ENCODE data around the gene SYNJ2. TPM values are rescaled to one million over a fixed set of nuclear protein-coding genes. Genes with fewer than 3 reads are reported as not detected.

The SYNJ2 gene
- total RNA-seq, 5 donors from 2014 or later (not counting 1 experiment from before 2014, with no cell fraction given), result 20.0 to 37.0 (median 22.3) TPM

- Mint-ChIP-seq H3K4me3 (no peak overlapping the region), H3K27me3 (no peaks in the 10 kb centered on the region), H3K4me1 (no peaks in the 10 kb centered on the region), H3K9me3 (no peaks in the 10 kb centered on the region), H3K27ac (no peak overlapping the region), H3K36me3 (peaks cover 52% of the 10 kb centered on the region)
- Histone ChIP-seq H3K4me1 (ENCODE audit: control insufficient read depth in 1 of 2, extremely low read depth in 1 of 2, insufficient read depth in 2 of 2, low read length in 2 of 2) (no peaks in the 10 kb centered on the region), H3K4me3 (ENCODE audit: control insufficient read depth in 1 of 2, extremely low read depth in 1 of 2, low read length in 1 of 2) (no peak overlapping the region), H3K27me3 (replicated peaks in 1 of 2; ENCODE audit: control insufficient read depth in 2 of 2, extremely low read depth in 1 of 2, insufficient read depth in 2 of 2, low read length in 1 of 2) (no peaks in the 10 kb centered on the region), H3K36me3 (ENCODE audit: control insufficient read depth in 2 of 2, extremely low read depth in 1 of 2, insufficient read depth in 1 of 2, low read length in 1 of 2) (peaks cover 0 to 3% of the 10 kb centered on the region in 2 donors), H3K9me3 (no peaks in the 10 kb centered on the region), H3K27ac (ENCODE audit: low read length) (no peak overlapping the region)
- DNase-seq (no peak), ATAC-seq (replicated peaks in 1 of 4) (no peak)
- POLR2A ChIA-PET, result interaction anchor here in 1 of 2 donors (0.6 kb wide), 1 partner anchor 325 kb away, joined by 3 read pairs; no protein-coding TSS in a partner anchor
- no CpG with 5 or more reads among the region's 1 CpG for WGBS (ENCODE audit: insufficient coverage)
- CTCF ChIA-PET, result no interaction called here
Observed at GRCh38 chr6:158124288-158124687, 142.6 kb downstream of the SYNJ2 start.

GRCh38 chr6:158125271-158125670, 143.6 kb downstream of the SYNJ2 start:
- H3K4me3 Mint-ChIP-seq, result no peak overlapping the region
- POLR2A ChIA-PET, result no interaction called here
- Histone ChIP-seq H3K36me3 (ENCODE audit: control insufficient read depth in 2 of 2, extremely low read depth in 1 of 2, insufficient read depth in 1 of 2, low read length in 1 of 2) (peaks cover 0 to 3% of the 10 kb centered on the region in 2 donors), H3K4me1 (ENCODE audit: control insufficient read depth in 1 of 2, extremely low read depth in 1 of 2, insufficient read depth in 2 of 2, low read length in 2 of 2) (no peaks in the 10 kb centered on the region), H3K4me3 (ENCODE audit: control insufficient read depth in 1 of 2, extremely low read depth in 1 of 2, low read length in 1 of 2) (no peak overlapping the region), H3K27ac (ENCODE audit: low read length) (no peak overlapping the region), H3K27me3 (replicated peaks in 1 of 2; ENCODE audit: control insufficient read depth in 2 of 2, extremely low read depth in 1 of 2, insufficient read depth in 2 of 2, low read length in 1 of 2) (no peaks in the 10 kb centered on the region), H3K9me3 (no peaks in the 10 kb centered on the region)
- H3K27ac Mint-ChIP-seq, result no peak overlapping the region
- H3K4me1 Mint-ChIP-seq, result no peaks in the 10 kb centered on the region
- no CpG with 5 or more reads among the region's 2 CpGs for WGBS (ENCODE audit: insufficient coverage)
- CTCF ChIA-PET, result no interaction called here
- no peak for DNase-seq
- peaks cover 51% of the 10 kb centered on the region for H3K36me3 Mint-ChIP-seq
- no peaks in the 10 kb centered on the region for H3K27me3 Mint-ChIP-seq
- ATAC-seq (replicated peaks in 1 of 4), result no peak
- no peaks in the 10 kb centered on the region for H3K9me3 Mint-ChIP-seq

GRCh38 chr6:158131926-158132325, 150.3 kb downstream of the SYNJ2 start:
- Histone ChIP-seq H3K27me3 (replicated peaks in 1 of 2; ENCODE audit: control insufficient read depth in 2 of 2, extremely low read depth in 1 of 2, insufficient read depth in 2 of 2, low read length in 1 of 2) (no peaks in the 10 kb centered on the region), H3K4me1 (ENCODE audit: control insufficient read depth in 1 of 2, extremely low read depth in 1 of 2, insufficient read depth in 2 of 2, low read length in 2 of 2) (no peaks in the 10 kb centered on the region), H3K27ac (ENCODE audit: low read length) (no peak overlapping the region), H3K9me3 (no peaks in the 10 kb centered on the region), H3K36me3 (ENCODE audit: control insufficient read depth in 2 of 2, extremely low read depth in 1 of 2, insufficient read depth in 1 of 2, low read length in 1 of 2) (no peaks in the 10 kb centered on the region), H3K4me3 (ENCODE audit: control insufficient read depth in 1 of 2, extremely low read depth in 1 of 2, low read length in 1 of 2) (no peak overlapping the region)
- Mint-ChIP-seq H3K4me1 (no peaks in the 10 kb centered on the region), H3K4me3 (no peak overlapping the region), H3K27me3 (no peaks in the 10 kb centered on the region), H3K27ac (no peak overlapping the region), H3K36me3 (peaks cover 20% of the 10 kb centered on the region), H3K9me3 (no peaks in the 10 kb centered on the region)
- CTCF ChIA-PET, result interaction anchor here in 1 of 2 donors (1.1 kb wide), 1 partner anchor 9 kb away, joined by 3 read pairs; no protein-coding TSS in a partner anchor
- peak in 1 of 35 experiments; percentile 31 for DNase-seq
- ATAC-seq (replicated peaks in 1 of 4), result peak in 1 of 4 experiments; percentile 30
- WGBS (ENCODE audit: insufficient coverage), result 43% methylated on average over 1 of the region's 1 CpG
- POLR2A ChIA-PET, result interaction anchor here in 1 of 2 donors (0.7 kb wide), 1 partner anchor 90 kb away, joined by 3 read pairs; no protein-coding TSS in a partner anchor

- H3K36me3 ChIP-seq (ENCODE audit: control insufficient read depth in 2 of 2, extremely low read depth in 1 of 2, insufficient read depth in 1 of 2, low read length in 1 of 2), result no peaks in the 10 kb centered on the region
- POLR2A ChIA-PET, result no interaction called here
- CTCF ChIA-PET, result interaction anchor here in 1 of 2 donors (0.6 kb wide), 1 partner anchor 229 kb away, joined by 3 read pairs; no protein-coding TSS in a partner anchor
Observed at GRCh38 chr6:158142789-158143188, 161.1 kb downstream of the SYNJ2 start.

GRCh38 chr6:158143700-158144099, 162.0 kb downstream of the SYNJ2 start:
- Histone ChIP-seq H3K36me3 (ENCODE audit: control insufficient read depth in 2 of 2, extremely low read depth in 1 of 2, insufficient read depth in 1 of 2, low read length in 1 of 2) (no peaks in the 10 kb centered on the region), H3K4me1 (ENCODE audit: control insufficient read depth in 1 of 2, extremely low read depth in 1 of 2, insufficient read depth in 2 of 2, low read length in 2 of 2) (no peaks in the 10 kb centered on the region), H3K27me3 (replicated peaks in 1 of 2; ENCODE audit: control insufficient read depth in 2 of 2, extremely low read depth in 1 of 2, insufficient read depth in 2 of 2, low read length in 1 of 2) (no peaks in the 10 kb centered on the region), H3K9me3 (no peaks in the 10 kb centered on the region), H3K27ac (ENCODE audit: low read length) (no peak overlapping the region), H3K4me3 (ENCODE audit: control insufficient read depth in 1 of 2, extremely low read depth in 1 of 2, low read length in 1 of 2) (no peak overlapping the region)
- DNase-seq, result no peak
- Mint-ChIP-seq H3K9me3 (no peaks in the 10 kb centered on the region), H3K36me3 (peaks cover 38% of the 10 kb centered on the region), H3K4me3 (no peak overlapping the region), H3K4me1 (no peaks in the 10 kb centered on the region), H3K27me3 (no peaks in the 10 kb centered on the region), H3K27ac (no peak overlapping the region)
- ChIA-PET CTCF (interaction anchor here in 1 of 2 donors (0.7 kb wide), 1 partner anchor 428 kb away, joined by 4 read pairs; no protein-coding TSS in a partner anchor), POLR2A (no interaction called here)
- no peak for ATAC-seq (replicated peaks in 1 of 4)
- WGBS (ENCODE audit: insufficient coverage), result no CpG with 5 or more reads among the region's 1 CpG

More at GRCh38 chr6:158142789-158143188, 161.1 kb downstream of the SYNJ2 start:
- ATAC-seq (replicated peaks in 1 of 4), result no peak
- H3K4me1 ChIP-seq (ENCODE audit: control insufficient read depth in 1 of 2, extremely low read depth in 1 of 2, insufficient read depth in 2 of 2, low read length in 2 of 2), result no peaks in the 10 kb centered on the region
- H3K9me3 ChIP-seq, result no peaks in the 10 kb centered on the region
- H3K4me3 ChIP-seq (ENCODE audit: control insufficient read depth in 1 of 2, extremely low read depth in 1 of 2, low read length in 1 of 2), result no peak overlapping the region
- Mint-ChIP-seq H3K27ac (no peak overlapping the region), H3K27me3 (no peaks in the 10 kb centered on the region), H3K36me3 (peaks cover 38% of the 10 kb centered on the region), H3K4me3 (no peak overlapping the region), H3K9me3 (no peaks in the 10 kb centered on the region), H3K4me1 (no peaks in the 10 kb centered on the region)
- no peaks in the 10 kb centered on the region for H3K27me3 ChIP-seq (replicated peaks in 1 of 2; ENCODE audit: control insufficient read depth in 2 of 2, extremely low read depth in 1 of 2, insufficient read depth in 2 of 2, low read length in 1 of 2)
- no peak for DNase-seq
- H3K27ac ChIP-seq (ENCODE audit: low read length), result no peak overlapping the region

Other genes starting within 250 kb of the SYNJ2 start
- gene SNX9, start 158.6 kb upstream of the SYNJ2 start, total RNA-seq, result 10 to 100 TPM; 20.5 to 25.9 (median 23.7) TPM
- gene SERAC1, start 186.4 kb downstream of the SYNJ2 start, total RNA-seq, result 1 to 10 TPM; 2.9 to 4.7 (median 3.4) TPM
- 10 to 100 TPM in 2 of 5 donors, 1 to 10 TPM in 3; 7.0 to 13.6 (median 9.5) TPM for gene GTF2H5, start 186.5 kb downstream of the SYNJ2 start, total RNA-seq

All from T-cell (primary cell).